Left lung (tissue), 10 donors: ENCODE data around the gene SC5D. TPM values are rescaled to one million over a fixed set of nuclear protein-coding genes. Genes with fewer than 3 reads are reported as not detected.

Experiments
- ATAC-seq: fragments of 200-7000 bp; cut with Tn5 transposase; one replicate; pipeline ENCODE4 v1.9.1; 2020; ENCODE audit warnings: moderate library complexity
- DNase-seq, 4 donors: peaks; one replicate each; pipeline ENCODE4 v3.0.0-alpha.2; 2013 to 2020
- H3K27ac ChIP-seq, 2 donors: fragments of 200-600 bp; sonication (generic) in 1 of 2; one replicate each; pipeline versions ENCODE4 v1.5.0 to v1.8.0; 2020 to 2021
- H3K27me3 ChIP-seq, 2 donors: fragments of 200-600 bp; sonication (generic) in 1 of 2; one replicate each; pipeline versions ENCODE4 v1.5.0 to v1.8.0; 2020 to 2021
- H3K36me3 ChIP-seq, 2 donors: fragments of 200-600 bp; sonication (generic) in 1 of 2; one replicate each; pipeline versions ENCODE4 v1.5.0 to v1.8.0; 2020 to 2021
- H3K4me1 ChIP-seq, 2 donors: fragments of 200-600 bp; one replicate each; pipeline ENCODE4 v1.8.0; 2021
- H3K4me3 ChIP-seq, 2 donors: fragments of 200-600 bp; sonication (generic) in 1 of 2; one replicate each; pipeline versions ENCODE4 v1.5.0 to v1.8.0; 2020 to 2021; ENCODE audit warnings: mild to moderate bottlenecking in 1 of 2
- H3K9me3 ChIP-seq, 2 donors: fragments of 200-600 bp; sonication (generic) in 1 of 2; one replicate each; pipeline versions ENCODE4 v1.5.0 to v1.8.0; 2020 to 2021
- intact Hi-C, 2 donors: fragments of 100-400 bp; cut with DNase I; formaldehyde crosslinking; loops; one replicate each; pipeline versions ENCODE4 v1.11.2 to v1.14.2; 2022
- polyA plus RNA-seq, 6 donors: library from polyadenylated mRNA; unstranded; fragments of 120-200 nt; gene quantifications; one replicate each; pipeline ENCODE4 v1.2.1, GENCODE V29; 2013; ENCODE audit not compliant: insufficient read length in 6 of 6
- total RNA-seq, 2 donors: library from RNA; stranded (reverse); fragmentation: NEBNext Ultra II Directional; extraction: Animal tissue kit (Norgen Biotek cat#: 25700); gene quantifications; one replicate each; pipeline ENCODE4 v1.2.1, GENCODE V29; 2021
- TF ChIP-seq, protein P1 (sequence below), 2 donors: fragments of 200-600 bp; sonication (generic) in 1 of 2; IDR thresholded peaks; one replicate each; pipeline versions ENCODE4 v1.5.0 to v1.8.0; 2021; ENCODE audit warnings: antibody characterized with exemption in 2 of 2
- donor health status: DM: no; HTN: yes; CAD: no.
- donor health status: DM: no; HTN: no; CAD: no.

SC5D gene
- total and polyA plus RNA-seq, 8 donors: 41.8 to 79.1 (median 46.9) TPM

DNA sequence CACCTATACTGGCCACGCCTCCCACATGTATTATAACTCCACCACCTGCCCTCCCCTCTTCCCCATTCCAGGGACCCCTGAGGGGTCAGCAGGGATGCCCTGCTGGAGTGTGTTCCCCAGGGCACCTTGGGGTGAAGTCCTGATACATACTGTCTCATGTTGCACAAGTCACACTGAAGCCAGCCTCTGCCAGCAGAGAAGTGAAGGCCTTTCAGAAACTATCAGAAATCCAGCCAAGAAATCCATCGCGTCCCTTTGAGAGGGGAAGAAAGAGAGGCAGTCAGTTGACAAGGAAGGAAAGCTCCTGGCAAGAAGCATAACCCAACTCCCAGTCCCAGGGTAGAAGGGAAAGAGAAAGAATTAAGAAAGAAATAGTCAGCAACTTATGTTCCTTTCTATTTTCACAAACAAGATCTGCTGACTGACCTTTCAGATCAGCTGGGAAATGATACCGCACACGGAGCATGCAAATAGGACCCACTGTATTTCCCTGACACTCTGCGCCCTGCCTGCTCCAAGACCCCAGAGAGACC is 45.2 kb downstream of the SC5D start:
- Histone ChIP-seq H3K36me3 (no peaks in the 10 kb centered on the region), H3K4me3 (no peak overlapping the region), H3K4me1 (peaks cover 0 to 19% of the 10 kb centered on the region in 2 donors), H3K27me3 (no peaks in the 10 kb centered on the region), H3K9me3 (no peaks in the 10 kb centered on the region), H3K27ac (no peak overlapping the region)
- intact Hi-C loops: no loop called here
- DNase-seq (peak in 1 of 4 donors; percentile 46), ATAC-seq (peak; percentile 34)
- TF ChIP-seq, protein P1, sequence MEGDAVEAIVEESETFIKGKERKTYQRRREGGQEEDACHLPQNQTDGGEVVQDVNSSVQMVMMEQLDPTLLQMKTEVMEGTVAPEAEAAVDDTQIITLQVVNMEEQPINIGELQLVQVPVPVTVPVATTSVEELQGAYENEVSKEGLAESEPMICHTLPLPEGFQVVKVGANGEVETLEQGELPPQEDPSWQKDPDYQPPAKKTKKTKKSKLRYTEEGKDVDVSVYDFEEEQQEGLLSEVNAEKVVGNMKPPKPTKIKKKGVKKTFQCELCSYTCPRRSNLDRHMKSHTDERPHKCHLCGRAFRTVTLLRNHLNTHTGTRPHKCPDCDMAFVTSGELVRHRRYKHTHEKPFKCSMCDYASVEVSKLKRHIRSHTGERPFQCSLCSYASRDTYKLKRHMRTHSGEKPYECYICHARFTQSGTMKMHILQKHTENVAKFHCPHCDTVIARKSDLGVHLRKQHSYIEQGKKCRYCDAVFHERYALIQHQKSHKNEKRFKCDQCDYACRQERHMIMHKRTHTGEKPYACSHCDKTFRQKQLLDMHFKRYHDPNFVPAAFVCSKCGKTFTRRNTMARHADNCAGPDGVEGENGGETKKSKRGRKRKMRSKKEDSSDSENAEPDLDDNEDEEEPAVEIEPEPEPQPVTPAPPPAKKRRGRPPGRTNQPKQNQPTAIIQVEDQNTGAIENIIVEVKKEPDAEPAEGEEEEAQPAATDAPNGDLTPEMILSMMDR (IDR thresholded peaks at IDR 0.05): no peak

GRCh38 chr11:121338536-121338935 is 46.0 kb downstream of the SC5D start:
- intact Hi-C loops: no loop called here
- TF ChIP-seq, protein P1 (IDR thresholded peaks at IDR 0.05): no peak
- ATAC-seq (no peak), DNase-seq (no peak)
- Histone ChIP-seq H3K9me3 (no peaks in the 10 kb centered on the region), H3K27me3 (no peaks in the 10 kb centered on the region), H3K36me3 (no peaks in the 10 kb centered on the region), H3K4me1 (peaks cover 0 to 19% of the 10 kb centered on the region in 2 donors), H3K4me3 (no peak overlapping the region), H3K27ac (no peak overlapping the region)

DNA sequence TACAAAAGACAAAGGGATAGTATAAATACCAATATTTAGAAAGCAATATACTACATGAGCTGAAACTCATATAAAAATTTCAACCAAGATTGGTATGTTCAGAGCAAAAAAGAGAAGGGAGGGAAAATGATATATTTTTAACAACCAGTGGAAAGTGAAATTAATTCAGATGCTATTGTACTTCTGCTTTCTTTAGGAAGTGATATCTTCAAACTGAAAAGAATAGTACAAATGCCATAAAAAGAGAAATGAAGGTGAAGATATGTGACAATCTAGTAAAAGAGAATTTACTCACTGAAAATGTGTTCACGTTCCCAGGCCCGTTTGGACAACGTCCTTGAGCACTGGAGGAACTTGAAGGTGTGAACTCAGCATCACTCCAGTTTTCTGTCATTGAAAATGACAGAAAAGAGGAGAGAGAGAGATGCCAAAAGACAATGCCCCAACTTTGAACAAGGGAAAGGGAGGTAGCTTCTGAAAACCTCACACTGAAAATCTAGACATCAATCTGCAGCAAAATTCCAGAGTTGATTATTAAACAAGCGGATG is 47.5 kb downstream of the SC5D start:
- intact Hi-C loops: no loop called here
- TF ChIP-seq, protein P1 (IDR thresholded peaks at IDR 0.05): no peak
- Histone ChIP-seq H3K27ac (no peak overlapping the region), H3K4me1 (peaks cover 0 to 16% of the 10 kb centered on the region in 2 donors), H3K9me3 (no peaks in the 10 kb centered on the region), H3K36me3 (no peaks in the 10 kb centered on the region), H3K4me3 (no peak overlapping the region), H3K27me3 (no peaks in the 10 kb centered on the region)
- ATAC-seq: no peak
- no peak for DNase-seq

- ATAC-seq (no peak), DNase-seq (no peak)
- H3K9me3 ChIP-seq: no peaks in the 10 kb centered on the region
- intact Hi-C loops: no loop called here
- TF ChIP-seq, protein P1 (IDR thresholded peaks at IDR 0.05): no peak
- H3K4me3 ChIP-seq: no peak overlapping the region
- H3K36me3 ChIP-seq: no peaks in the 10 kb centered on the region
- no peaks in the 10 kb centered on the region for H3K27me3 ChIP-seq
- H3K4me1 ChIP-seq: peaks cover 0 to 16% of the 10 kb centered on the region in 2 donors
- H3K27ac ChIP-seq: no peak overlapping the region
Measured at GRCh38 chr11:121341609-121342008, 49.0 kb downstream of the SC5D start.

- TF ChIP-seq, protein P1 (IDR thresholded peaks at IDR 0.05): no peak
- no peaks in the 10 kb centered on the region for H3K9me3 ChIP-seq
- DNase-seq: no peak
- H3K27ac ChIP-seq: no peak overlapping the region
- intact Hi-C loops: no loop called here
- no peak for ATAC-seq
- H3K36me3 ChIP-seq: no peaks in the 10 kb centered on the region
- no peaks in the 10 kb centered on the region for H3K27me3 ChIP-seq
- H3K4me1 ChIP-seq: peaks cover 0 to 15% of the 10 kb centered on the region in 2 donors
- H3K4me3 ChIP-seq: no peak overlapping the region
Measured at GRCh38 chr11:121344824-121345223, 52.3 kb downstream of the SC5D start.
